Measurements from ENCODE around the gene ATP12A.

Gene ATP12A

GRCh38 chr13:24692561-24692960, 12.4 kb downstream of the ATP12A start:
- TF ChIP-seq CTCF (IDR thresholded peaks at IDR 0.05), result no peak

GRCh38 chr13:24693862-24694471, 13.8 kb downstream of the ATP12A start:
- peak; percentile 70 for TF ChIP-seq CTCF (IDR thresholded peaks at IDR 0.05)

GRCh38 chr13:24694907-24695306, 14.7 kb downstream of the ATP12A start:
- TF ChIP-seq CTCF (IDR thresholded peaks at IDR 0.05), result no peak

- no peak for TF ChIP-seq CTCF (IDR thresholded peaks at IDR 0.05)
Observed at GRCh38 chr13:24698686-24699085, 18.5 kb downstream of the ATP12A start.

GRCh38 chr13:24699541-24699940, 19.3 kb downstream of the ATP12A start:
- TF ChIP-seq CTCF (IDR thresholded peaks at IDR 0.05), result no peak

GRCh38 chr13:24700539-24700938, 20.3 kb downstream of the ATP12A start:
- no peak for TF ChIP-seq CTCF (IDR thresholded peaks at IDR 0.05)

GRCh38 chr13:24706886-24707585, 26.8 kb downstream of the ATP12A start:
- TF ChIP-seq CTCF (IDR thresholded peaks at IDR 0.05), result no peak
